Upper lobe of right lung (tissue), 1 donor: ENCODE data around the gene COLEC12. TPM values are rescaled to one million over a fixed set of nuclear protein-coding genes. Genes with fewer than 3 reads are reported as not detected.

Source experiments
- ATAC-seq: fragments of 200-7000 bp; cut with Tn5 transposase; one replicate; pipeline ENCODE4 v1.9.1; 2020; ENCODE audit warnings: mild to moderate bottlenecking, moderate library complexity
- DNase-seq: peaks from one replicate; pipeline ENCODE4 v3.0.0-alpha.2; 2020
- H3K27ac ChIP-seq: fragments of 200-600 bp; one replicate; pipeline ENCODE4 v1.8.0; 2022
- H3K27me3 ChIP-seq: fragments of 200-600 bp; one replicate; pipeline ENCODE4 v1.8.0; 2022; ENCODE audit warnings: mild to moderate bottlenecking
- H3K36me3 ChIP-seq: fragments of 200-600 bp; one replicate; pipeline ENCODE4 v1.8.0; 2022
- H3K4me1 ChIP-seq: fragments of 200-600 bp; one replicate; pipeline ENCODE4 v1.8.0; 2022
- H3K4me3 ChIP-seq: fragments of 200-600 bp; one replicate; pipeline ENCODE4 v1.8.0; 2022; ENCODE audit warnings: mild to moderate bottlenecking
- H3K9me3 ChIP-seq: fragments of 200-600 bp; one replicate; pipeline ENCODE4 v1.8.0; 2022
- CTCF ChIP-seq: fragments of 200-600 bp; IDR thresholded peaks from one replicate; pipeline ENCODE4 v1.8.0; 2022; ENCODE audit warnings: antibody characterized with exemption
- intact Hi-C: fragments of 100-400 bp; cut with DNase I; formaldehyde crosslinking; loops from one replicate; pipeline ENCODE4 v1.11.0; 2022
- total RNA-seq: library from RNA; stranded (reverse); fragmentation: NEBNext Ultra II Directional; extraction: Animal tissue kit (Norgen Biotek cat#: 25700); gene quantifications from one replicate; pipeline ENCODE4 v1.2.1, GENCODE V29; 2021
- donor health status: DM: no; HTN: yes; CAD: no; lungs with severe emphysema.

The COLEC12 gene
- total RNA-seq, 1 donor from 2014 or later = 55.2 TPM

DNA sequence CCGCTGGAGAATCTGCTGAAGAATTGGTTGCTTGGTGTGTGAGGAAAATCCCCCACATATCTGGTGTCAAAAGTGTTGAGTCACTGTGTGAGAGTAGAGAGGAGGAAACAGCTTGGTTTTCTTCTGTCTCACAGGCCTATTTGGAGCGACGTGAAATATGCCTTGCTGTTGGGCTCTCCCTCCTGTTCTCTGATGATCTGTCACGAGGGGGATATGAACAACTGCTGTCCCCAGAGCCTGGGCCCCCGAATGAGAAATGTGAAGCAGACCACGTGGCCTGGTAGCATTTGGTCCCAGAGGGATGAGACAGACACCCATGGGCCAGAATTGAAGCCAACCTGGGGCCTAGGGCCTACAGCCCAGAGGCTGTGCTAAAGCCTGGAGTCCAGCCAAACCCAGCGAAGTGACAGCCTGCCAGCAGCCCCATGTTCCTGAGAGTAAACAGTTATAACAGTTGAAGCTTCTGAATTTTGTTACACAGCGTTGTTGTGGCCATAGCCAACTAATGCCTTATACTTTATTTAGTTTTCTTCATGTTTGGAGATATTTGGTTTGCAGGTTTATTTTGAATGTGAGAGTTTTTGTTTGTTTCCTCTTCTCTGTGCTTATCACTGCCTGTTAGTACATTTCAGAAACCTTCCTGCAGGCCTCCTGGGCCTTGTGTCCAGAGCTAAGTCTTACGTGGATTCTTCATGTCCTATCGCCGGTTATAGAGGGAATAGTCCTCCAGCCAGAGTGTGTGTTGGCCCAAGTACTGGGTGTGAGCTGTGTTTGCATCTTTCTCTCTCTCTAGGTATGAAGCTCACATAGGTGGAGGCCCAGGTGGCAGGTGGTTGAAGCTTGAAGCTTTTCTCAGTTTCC, 18.7 kb upstream of the COLEC12 start:
- H3K4me1 ChIP-seq = peaks cover 1% of the 10 kb centered on the region
- H3K36me3 ChIP-seq = no peaks in the 10 kb centered on the region
- ATAC-seq = peak; percentile 71
- no peaks in the 10 kb centered on the region for H3K9me3 ChIP-seq
- no peak for DNase-seq
- intact Hi-C loops = no loop called here
- H3K27ac ChIP-seq = peak overlapping the region; percentile 14
- TF ChIP-seq CTCF = no peak
- H3K27me3 ChIP-seq = no peaks in the 10 kb centered on the region
- no peak overlapping the region for H3K4me3 ChIP-seq

GRCh38 chr18:518081-518480, 17.6 kb upstream of the COLEC12 start:
- H3K4me1 ChIP-seq = no peaks in the 10 kb centered on the region
- H3K27ac ChIP-seq = no peak overlapping the region
- H3K4me3 ChIP-seq = no peak overlapping the region
- no peak for ATAC-seq
- TF ChIP-seq CTCF = no peak
- intact Hi-C loops = no loop called here
- no peaks in the 10 kb centered on the region for H3K36me3 ChIP-seq
- no peaks in the 10 kb centered on the region for H3K9me3 ChIP-seq
- H3K27me3 ChIP-seq = no peaks in the 10 kb centered on the region
- DNase-seq = no peak

DNA sequence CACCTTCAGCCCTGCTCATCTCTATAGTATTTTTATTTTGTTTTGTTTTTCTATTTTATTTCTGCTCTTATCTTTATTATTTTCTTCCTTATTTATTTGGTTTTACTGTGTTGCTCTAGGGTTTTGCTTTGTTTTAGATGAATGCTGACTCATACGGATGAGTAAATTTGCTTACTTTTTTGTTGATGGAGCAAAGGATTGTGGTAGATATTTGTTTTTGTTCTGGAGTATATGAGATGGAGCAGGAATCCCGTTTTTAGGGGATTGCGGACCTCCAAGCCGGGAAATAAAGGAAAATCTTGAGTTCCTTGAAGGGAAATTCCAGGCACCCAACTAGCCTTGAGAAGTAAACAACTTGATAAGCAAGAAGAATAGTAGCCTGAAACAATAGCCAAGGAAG, 15.3 kb upstream of the COLEC12 start:
- H3K4me1 ChIP-seq = no peaks in the 10 kb centered on the region
- intact Hi-C loops = no loop called here

DNA sequence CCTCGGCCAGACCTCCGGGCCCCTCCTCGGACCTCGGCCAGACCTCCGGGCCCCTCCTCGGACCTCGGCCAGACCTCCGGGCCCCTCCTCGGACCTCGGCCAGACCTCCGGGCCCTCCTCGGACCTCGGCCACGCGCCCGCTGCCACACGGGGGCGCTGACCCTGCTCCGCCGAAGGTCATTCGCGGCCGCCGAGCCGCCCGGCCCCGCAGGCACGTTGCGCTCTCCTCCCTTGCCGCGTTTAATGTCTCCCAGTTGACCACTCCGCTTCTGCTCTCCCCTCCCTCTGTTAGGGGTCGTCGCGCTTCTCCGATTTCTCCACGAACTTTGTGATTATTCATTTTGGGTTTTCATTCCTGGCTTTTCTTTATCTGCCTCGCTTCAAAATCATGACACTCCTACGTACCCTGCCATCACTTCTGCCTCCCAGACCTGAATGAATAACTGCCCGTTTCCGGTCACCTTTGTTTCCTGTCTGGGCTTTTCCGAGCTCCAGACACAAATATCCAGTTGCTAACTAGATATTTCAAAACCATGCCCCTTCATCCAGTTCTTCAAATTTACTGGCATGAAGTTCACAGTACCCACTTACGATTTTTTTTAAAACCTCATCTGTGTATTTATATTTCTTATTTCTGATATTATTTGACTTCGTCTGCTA, 14.8 kb upstream of the COLEC12 start:
- no peak overlapping the region for H3K4me3 ChIP-seq
- H3K36me3 ChIP-seq = no peaks in the 10 kb centered on the region
- no peak for DNase-seq
- intact Hi-C loops = no loop called here
- H3K27me3 ChIP-seq = no peaks in the 10 kb centered on the region
- H3K9me3 ChIP-seq = no peaks in the 10 kb centered on the region
- H3K4me1 ChIP-seq = no peaks in the 10 kb centered on the region
- ATAC-seq = peak; percentile 45
- H3K27ac ChIP-seq = no peak overlapping the region
- no peak for TF ChIP-seq CTCF

More for the DNA sequence above, 15.3 kb upstream of the COLEC12 start:
- H3K27me3 ChIP-seq = no peaks in the 10 kb centered on the region
- H3K4me3 ChIP-seq = no peak overlapping the region
- ATAC-seq = no peak
- no peaks in the 10 kb centered on the region for H3K9me3 ChIP-seq
- no peak for DNase-seq
- no peak overlapping the region for H3K27ac ChIP-seq
- TF ChIP-seq CTCF = no peak
- H3K36me3 ChIP-seq = no peaks in the 10 kb centered on the region

- ATAC-seq (peak; percentile 53), DNase-seq (no peak)
- no peaks in the 10 kb centered on the region for H3K36me3 ChIP-seq
- no peaks in the 10 kb centered on the region for H3K4me1 ChIP-seq
- intact Hi-C loops = no loop called here
- TF ChIP-seq CTCF = no peak
- no peak overlapping the region for H3K4me3 ChIP-seq
- no peaks in the 10 kb centered on the region for H3K27me3 ChIP-seq
- no peak overlapping the region for H3K27ac ChIP-seq
- H3K9me3 ChIP-seq = no peaks in the 10 kb centered on the region
Observed at GRCh38 chr18:513826-514530, 13.5 kb upstream of the COLEC12 start.
